Activated CD8-positive, alpha-beta memory T cell treated with anti-CD3 and anti-CD28 coated beads, Interleukin-2, amount 50 U/mL, for 24 hours (primary cell): ENCODE data around the gene TRIML2.
"Not testable (repeated sequence)": the region's sequence is repeated elsewhere in the genome, so short reads cannot be mapped to it uniquely, and the experiment has no call there.

Experiments
- DNase-seq: peaks from one replicate; pipeline ENCODE4 v3.0.0-alpha.2; 2020; ENCODE audit errors: extremely low read depth

The TRIML2 gene

GRCh38 chr4:188107931-188108843, 1.2 kb downstream of the TRIML2 start:
- no peak for DNase-seq

GRCh38 chr4:188106454-188106853, 2.9 kb downstream of the TRIML2 start:
- no peak for DNase-seq

DNA sequence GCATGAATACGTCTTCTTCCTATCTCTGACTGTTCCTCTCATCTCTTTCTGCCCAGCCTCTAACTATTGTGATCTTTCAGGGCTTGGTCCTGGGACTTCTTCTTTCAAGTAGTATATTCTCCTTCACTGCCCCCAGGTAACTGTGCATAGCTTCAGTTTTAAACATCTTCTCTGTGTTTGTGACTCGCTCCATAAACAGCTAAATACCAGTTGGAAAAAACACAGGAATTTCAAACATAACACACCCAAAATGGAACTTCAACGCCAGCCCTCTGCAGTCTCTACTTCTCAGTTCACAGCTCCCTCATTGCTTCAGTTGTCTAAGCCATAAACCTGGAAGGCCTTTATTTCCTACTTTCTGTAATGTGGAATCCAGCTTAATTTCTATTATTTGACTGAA, 16.6 kb downstream of the TRIML2 start:
- DNase-seq, result no peak

DNA sequence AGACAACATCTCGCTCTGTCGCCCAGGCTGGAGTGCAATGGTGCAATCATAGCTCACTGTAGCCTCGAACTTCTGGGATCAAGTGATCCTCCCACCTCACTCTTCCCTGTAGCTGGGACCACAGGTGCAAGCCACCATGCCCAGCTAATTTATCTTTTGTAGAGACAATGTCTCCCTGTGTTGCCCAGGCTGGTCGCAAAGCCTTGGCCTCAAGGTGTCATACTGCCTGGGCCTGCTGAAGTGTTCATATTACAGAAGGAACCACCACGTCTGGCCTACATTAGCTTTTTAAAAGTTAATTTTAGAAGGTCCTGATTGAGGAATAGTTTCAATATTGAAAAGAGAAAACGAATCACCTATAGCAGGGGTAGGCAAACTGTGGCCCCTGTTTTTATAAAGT, 22.5 kb downstream of the TRIML2 start:
- no peak for DNase-seq

DNA sequence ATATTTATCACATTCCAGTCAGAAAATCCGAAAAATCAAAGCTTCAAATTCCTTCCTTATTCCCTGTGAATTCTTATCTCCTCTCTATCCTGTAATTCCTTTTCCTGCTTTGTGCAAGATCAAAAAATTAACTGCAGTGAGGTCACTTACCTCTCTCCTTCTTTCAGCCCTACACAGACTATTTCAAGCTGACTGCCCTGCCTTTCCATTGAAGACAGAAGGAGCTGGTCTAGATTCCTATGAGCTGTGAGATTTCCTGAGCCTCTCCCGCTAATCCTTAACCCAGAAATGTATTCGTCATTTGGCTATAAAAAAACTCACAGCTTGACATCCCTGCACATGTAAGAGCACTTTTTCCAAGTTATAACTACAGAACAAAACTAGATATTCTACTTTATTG, 26.6 kb downstream of the TRIML2 start:
- no peak for DNase-seq

DNA sequence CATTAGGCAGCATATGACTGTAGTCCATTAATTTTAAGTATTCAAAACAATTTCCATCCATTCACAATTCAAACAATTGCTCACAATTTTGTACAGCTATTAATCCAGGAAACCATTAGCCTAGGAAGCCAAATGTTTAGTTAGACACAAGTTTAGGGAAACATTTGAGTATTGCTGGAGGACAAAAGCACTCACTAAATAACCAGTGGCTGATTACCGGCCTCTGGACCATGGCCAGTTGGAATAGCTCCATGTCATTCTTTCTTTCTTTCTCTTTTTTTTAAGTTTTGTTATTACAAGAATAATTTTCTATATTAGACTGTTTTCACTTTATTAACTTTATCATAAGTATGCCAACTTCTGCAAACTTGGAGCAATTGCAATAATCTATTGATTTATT, 31.3 kb downstream of the TRIML2 start:
- no peak for DNase-seq

DNA sequence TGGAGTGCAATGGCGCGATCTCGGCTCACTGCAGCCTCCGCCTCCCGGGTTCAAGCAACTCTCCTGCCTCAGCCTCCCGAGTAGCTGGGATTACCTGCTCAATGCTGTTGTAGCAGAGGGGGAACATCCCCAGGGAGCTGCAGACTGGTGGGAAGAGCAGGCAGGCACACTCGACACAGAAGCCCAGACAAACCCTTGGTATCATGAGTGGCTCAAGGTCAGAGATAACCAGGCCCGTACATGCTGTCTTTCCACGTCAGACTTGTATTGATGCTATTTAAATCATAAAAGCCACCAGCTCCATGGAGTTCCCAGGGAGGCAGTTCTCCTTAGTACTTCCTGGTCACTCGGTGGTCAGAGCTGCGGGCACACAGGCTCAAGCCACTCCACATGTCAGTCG, 33.2 kb downstream of the TRIML2 start:
- no peak for DNase-seq

GRCh38 chr4:188061083-188061482, 48.3 kb downstream of the TRIML2 start:
- DNase-seq, result no peak

- DNase-seq, result no peak
Observed at GRCh38 chr4:188053302-188053701, 56.1 kb downstream of the TRIML2 start.

DNA sequence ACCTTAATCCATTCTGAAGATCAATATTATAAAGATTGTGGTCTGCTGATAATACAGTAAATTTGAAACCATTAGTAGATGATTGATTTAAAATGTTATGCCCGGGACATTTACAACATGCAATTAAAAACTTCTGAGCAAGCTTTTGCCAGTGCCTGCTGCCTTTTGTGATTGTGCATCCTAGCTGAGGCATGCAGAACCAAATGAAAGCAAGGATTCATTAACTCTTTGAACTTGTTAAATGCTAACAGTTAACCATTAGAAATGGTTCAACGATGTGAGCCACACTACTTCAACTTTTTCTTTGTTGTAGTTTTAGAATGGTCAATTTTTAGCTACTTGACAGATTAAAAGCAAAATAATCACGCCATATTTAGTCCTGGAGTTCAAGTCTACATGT, 62.7 kb downstream of the TRIML2 start:
- DNase-seq, result no peak

DNA sequence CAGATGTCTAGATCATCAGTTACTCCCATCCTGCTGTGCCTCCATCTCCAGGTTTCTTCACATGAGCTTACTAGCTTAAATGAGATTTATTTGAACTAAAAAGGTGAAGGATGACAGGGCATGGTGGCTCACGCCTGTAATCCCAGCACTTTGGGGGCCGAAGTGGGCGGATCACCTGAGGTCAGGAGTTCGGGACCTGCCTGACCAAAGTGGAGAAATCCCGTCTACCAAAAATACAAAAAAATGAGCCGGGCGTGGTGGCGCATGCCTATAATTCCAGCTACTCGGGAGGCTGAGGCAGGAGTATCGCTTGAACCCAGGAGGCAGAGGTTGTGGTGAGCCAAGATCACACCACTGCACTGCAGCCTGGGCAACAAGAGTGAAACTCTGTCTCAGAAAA, 63.9 kb downstream of the TRIML2 start:
- DNase-seq, result not testable (repeated sequence)

DNA sequence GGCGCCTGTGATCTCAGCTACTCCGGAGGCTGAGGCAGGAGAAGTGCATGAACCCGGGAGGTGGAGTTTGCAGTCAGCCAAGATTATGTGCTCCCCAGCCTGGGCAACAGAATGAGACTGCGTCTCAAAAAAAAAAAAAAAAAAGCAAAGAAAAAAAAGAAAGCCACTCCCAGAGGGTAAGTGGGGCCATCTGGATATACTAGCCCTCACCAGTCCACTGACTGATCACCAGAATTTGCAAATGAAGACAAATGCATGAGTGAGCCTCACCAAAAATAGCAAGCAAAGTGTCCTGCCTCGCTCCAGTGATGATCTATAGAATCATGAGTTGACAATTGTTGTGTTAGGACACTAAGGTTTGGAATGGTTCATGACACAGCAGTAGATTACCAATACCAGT, 66.2 kb downstream of the TRIML2 start:
- DNase-seq, result no peak

- no peak for DNase-seq
Observed at GRCh38 chr4:188042191-188042590, 67.2 kb downstream of the TRIML2 start.

- no peak for DNase-seq
Observed at GRCh38 chr4:188041721-188042120, 67.7 kb downstream of the TRIML2 start.
